Prostate gland (tissue), 2 donors: ENCODE data around the gene DLGAP4.

Source experiments
- CTCF ChIP-seq, 4 experiments: fragments of 200-600 bp in 2 of 4; fragments of 450-650 bp in 2 of 4; sonication (generic) in 2 of 4; IDR thresholded peaks; 1 replicate in 3 of 4; 2 replicates in 1 of 4; pipeline ENCODE4 v1.5.1; 2016 to 2019; ENCODE audit warnings: antibody characterized with exemption in 4 of 4, mild to moderate bottlenecking in 2 of 4, moderate library complexity in 2 of 4
- POLR2A ChIP-seq: fragments of 450-650 bp; IDR thresholded peaks from one replicate; pipeline ENCODE4 v1.6.1; 2016; ENCODE audit warnings: antibody characterized with exemption, mild to moderate bottlenecking

GRCh38 chr20:36565520-36565919, 259.4 kb downstream of the DLGAP4 start:
- TF ChIP-seq CTCF (IDR thresholded peaks at IDR 0.05) (no peak), POLR2A (no peak)
